Right renal cortex interstitium (tissue), 3 donors: ENCODE results near the gene FSD1. TPM values are rescaled to one million over a fixed set of nuclear protein-coding genes. Genes with fewer than 3 reads are reported as not detected.
"Not testable (repeated sequence)": the region's sequence is repeated elsewhere in the genome, so short reads cannot be mapped to it uniquely, and the experiment has no call there.

Source experiments
- DNase-seq, 3 donors: peaks; one replicate each; pipeline ENCODE4 v3.0.0-alpha.2; 2013; ENCODE audit warnings: low read depth in 3 of 3, low spot score in 2 of 3
- polyA plus RNA-seq, 3 donors: library from polyadenylated mRNA; unstranded; fragments of 120-200 nt; gene quantifications; one replicate each; pipeline ENCODE4 v1.2.1, GENCODE V29; 2013; ENCODE audit not compliant: insufficient read length in 3 of 3

FSD1 gene
- polyA plus RNA-seq, 3 donors = 4.3 to 5.4 (median 5.0) TPM

DNA sequence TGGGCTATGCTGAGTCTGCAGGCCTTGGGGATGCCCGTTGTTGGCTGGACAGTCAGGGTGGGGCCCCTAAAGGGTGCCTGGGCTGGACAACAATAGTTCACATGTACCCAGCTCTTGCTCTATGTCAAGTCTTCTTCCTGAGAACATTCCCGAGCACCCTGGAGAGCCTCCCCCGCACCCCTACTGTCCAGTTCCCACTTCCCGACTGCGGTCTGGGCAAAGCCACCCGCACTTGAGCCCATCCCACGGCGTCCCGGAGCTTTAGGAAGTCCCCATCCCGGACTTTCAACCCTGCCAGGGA, 37.9 kb downstream of the FSD1 start:
- DNase-seq = no peak

DNA sequence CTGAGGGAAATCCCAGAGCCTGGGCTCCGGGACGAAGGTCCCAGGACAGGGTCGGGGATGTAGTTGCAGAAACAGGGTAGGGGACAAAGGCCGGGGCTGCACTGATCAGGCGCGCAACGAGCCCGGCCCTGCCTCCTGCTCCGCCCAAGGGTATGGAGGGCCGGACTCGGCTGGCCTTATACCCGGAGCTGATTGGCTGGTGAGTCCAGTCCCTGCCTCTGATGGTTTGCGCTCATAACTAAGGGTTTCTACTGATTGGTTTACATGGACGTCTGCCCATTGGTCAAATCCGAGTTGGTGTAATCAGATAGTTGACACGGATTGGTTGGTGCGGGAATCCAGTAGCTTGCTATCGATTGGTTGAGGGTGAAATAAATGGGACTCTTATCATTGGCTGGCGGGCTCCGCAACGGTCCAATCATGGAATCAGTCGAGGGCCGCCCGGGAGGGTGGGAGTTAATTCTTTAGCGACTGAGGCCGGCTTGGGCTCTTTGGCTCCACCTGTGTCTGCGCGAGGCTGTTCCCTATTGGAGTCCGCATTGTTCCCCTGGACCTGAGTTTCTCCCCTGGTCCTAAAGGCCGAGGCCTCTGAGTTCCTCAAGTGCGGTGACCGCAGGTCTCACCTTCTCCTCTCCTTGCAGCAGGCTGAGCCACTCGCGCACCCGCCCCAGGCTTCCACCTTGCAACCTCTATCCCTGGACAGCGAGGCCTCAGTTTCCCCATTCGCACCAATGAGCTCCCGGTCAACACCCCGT, 38.4 kb downstream of the FSD1 start:
- peak; percentile 99 to 100 (median 100) for DNase-seq

DNA sequence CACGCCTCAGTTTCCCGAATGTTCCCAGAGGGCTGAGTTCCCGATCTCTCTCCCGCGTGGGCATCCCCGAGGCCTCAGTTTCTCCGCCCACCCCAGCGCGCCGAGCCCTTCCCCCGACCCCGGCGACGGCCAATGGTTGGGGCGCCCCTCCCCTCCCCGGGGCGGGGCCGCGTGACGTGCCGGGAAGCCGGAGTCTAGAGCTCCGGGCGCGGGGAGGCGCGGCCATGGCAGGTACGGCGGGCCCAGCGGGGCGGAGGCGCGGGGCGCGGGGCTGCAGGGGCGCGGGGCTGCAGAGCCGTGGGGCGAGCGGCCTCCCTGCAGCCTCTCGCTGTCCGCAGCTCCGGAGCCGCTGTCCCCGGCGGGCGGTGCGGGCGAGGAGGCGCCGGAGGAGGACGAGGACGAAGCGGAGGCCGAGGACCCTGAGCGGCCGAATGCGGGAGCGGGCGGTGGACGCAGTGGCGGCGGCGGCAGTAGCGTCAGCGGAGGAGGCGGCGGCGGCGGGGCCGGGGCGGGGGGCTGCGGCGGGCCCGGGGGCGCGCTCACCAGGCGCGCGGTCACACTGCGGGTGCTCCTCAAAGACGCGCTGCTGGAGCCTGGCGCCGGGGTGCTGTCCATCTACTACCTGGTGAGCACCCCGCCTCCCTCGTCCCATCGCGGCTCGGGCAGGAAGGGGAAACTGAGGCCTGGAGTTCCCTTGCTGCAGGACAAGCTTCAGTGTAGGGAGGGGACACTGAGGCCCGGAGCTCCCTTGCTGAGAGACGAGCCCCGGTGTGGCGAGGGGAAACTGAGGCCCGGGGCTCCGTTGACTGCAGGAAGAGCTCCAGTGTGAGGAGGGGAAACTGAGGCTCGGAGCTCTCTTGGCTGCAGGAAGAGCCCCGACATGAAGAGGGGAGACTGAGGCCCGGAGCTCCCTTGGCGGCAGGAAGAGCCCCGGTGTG, 39.2 kb downstream of the FSD1 start, which contains the start of gene MPND:
Gene MPND (plus strand): TSS at position 193 of the 938 bp plus-strand sequence. CDS start 32 bp downstream, at position 225.
- DNase-seq = peak in 2 of 3 donors; percentile 76 to 84

DNA sequence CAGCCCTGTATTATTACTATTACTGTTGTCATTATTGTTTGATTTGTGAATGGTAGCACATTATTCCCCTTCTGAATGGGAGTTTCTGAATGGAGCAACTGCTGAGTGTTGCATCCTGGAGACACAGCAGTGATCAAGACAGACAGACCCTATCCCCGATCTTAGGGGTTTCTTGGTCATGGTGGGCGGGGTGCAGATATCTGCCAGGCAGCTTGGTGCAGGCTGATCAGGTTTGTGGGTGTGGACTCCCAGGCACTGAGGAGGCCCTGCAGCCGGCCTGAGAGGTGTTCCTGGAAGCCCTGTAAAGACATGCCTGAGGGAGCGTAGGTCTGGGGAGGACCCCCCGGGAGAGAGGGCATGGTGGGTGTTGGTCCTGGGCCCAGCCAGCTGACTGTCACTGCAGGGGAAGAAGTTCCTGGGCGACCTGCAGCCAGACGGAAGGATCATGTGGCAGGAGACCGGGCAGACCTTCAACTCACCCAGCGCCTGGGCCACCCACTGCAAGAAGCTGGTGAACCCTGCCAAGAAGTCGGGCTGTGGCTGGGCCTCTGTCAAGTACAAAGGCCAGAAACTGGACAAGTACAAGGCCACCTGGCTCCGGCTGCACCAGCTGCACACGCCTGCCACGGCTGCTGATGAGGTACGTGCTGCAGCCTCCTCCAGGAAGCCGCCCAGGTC, 41.1 kb downstream of the FSD1 start:
- no peak for DNase-seq

DNA sequence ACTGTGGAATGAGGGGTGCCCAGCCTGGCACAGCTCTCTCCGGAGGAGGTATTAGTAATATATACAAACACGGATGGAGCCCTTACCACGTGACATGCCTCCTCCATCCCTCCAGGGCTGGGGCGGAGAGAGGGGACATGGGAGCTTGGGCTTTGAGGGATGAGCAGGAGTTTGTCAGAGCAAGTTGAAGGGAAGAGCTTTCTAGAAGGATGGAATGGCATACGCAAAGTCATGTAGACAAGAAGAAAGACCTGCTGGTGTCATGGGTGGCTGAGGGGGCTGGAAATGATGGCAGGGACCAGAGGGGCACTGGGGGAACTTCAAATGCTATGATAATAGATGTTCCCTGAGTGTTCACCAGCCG, 41.6 kb downstream of the FSD1 start:
- no peak for DNase-seq

DNA sequence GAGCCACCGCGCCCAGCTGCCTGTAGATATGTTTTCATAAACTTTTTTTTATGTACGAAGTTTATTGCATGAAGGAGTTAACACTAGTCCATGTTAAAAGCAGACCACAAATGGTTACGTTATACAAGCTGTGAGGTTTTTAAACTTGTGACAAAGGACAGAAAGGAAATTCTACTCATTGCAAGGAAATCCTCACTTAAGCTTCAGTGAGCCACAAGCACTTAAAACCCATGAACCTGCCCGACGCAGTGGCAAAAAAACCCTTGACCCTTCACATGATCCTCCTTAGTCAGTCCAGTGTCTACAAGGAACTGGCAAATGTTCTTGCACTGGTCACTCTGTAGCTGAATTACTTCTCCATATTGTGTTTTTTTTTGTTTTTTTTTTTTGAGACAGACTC, 43.1 kb downstream of the FSD1 start:
- DNase-seq = no peak

DNA sequence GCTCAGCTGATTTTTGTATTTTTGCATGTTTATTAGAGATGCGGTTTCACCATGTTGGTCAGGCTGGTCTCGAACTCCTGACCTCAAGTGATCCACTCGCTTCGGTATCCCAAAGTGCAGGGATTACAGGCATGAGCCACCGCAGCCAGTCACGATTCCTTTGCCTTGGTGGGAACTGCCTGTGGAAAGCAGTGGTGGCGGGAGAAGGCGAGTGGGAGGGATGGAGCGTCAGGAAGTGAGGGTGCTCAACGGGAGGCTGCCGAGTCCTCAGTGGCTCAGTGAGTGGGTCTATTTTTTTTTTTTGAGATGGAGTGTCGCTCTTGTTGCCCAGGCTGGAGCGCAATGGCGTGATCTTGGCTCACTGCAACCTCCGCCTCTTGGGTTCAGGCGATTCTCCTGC, 44.8 kb downstream of the FSD1 start:
- not testable (repeated sequence) for DNase-seq

DNA sequence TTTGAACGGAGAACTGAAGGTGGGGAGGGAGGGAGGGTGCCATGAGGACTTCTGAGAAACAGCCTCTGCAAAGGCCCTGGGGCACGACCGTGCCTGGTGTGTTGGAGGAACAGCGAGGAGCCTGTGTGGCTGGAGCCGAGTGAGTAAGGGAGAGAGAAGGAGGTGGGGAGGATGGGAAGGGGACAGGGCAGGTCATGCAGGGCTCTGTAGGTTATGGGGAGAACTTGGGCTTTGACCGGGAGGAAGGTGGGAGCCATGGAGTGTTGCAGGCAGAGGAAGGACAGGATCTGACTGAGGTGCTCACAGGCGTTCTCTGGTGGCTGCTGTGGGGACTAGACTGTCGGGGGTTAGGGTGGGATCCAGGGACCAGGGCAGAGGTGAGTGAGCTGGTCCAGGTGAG, 45.7 kb downstream of the FSD1 start:
- no peak for DNase-seq

DNA sequence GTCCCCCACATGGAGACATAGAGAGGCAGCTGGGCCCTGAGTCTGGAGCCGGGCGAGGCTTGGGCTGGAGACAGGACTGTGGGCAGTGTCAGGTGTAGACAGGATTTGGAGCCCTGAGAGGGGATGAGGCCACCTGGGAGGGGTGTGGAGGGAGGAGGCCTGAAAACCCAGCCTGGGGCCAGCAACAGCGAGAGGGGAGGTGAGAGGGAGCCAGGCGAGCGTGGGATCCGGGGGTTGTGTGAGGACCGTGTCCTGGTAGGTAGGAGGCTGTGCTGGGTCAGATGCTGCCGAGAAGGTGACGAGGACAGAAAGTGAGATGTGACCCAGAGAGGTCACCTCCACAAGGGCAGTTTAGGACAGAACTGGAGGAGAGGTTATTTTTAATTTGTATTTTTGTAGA, 46.3 kb downstream of the FSD1 start:
- DNase-seq = no peak

DNA sequence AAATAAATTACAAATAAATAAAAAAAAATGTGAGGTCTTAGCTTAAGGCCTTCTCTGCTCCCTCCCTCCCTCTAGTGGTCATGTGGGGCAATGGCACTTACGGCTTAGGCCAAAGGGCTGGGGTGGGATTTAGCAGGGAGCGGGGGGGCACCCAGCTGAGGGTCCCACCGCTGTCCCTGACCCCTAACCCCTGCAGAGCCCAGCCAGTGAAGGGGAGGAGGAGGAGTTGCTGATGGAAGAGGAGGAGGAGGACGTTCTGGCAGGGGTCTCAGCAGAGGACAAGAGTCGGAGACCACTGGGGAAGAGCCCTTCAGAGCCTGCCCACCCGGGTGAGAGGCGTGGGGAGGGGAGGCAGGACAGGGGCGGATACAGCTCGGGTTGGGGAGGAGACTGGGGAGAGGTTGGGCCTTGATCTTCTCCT, 48.3 kb downstream of the FSD1 start:
- no peak for DNase-seq

DNA sequence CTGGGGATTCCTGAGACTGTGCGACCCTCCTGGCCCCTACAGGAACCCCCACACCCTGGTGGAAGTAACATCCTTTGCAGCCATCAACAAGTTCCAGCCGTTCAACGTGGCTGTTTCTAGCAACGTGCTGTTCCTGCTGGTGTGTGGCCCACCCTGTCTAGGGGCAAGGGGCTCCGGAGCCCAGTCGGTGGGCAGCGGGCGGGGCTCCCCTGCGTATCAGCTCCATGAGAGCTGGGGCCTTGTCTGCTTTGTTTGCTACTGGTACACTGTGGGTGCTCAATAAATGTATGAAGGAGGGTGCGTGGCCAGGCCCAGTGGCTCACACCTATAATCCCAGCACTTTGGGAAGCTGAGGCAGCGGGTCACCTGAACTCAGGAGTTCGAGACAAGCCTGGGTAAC, 49.9 kb downstream of the FSD1 start:
- no peak for DNase-seq

DNA sequence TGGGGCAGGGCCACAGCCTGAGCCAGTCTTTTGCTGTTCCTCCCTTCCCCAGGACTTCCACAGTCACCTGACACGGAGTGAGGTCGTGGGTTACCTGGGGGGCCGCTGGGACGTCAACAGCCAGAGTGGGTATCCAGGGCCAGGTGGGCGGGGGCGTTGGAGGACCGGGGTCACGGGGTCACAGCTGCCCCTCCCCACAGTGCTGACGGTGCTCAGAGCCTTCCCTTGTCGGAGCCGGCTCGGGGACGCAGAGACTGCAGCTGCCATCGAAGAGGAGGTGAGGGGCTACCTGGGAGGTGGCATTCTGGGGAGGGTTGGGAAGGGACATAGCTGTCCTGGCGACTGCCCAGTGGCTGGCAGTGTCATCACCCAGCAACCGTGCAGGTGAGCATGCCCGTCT, 50.5 kb downstream of the FSD1 start:
- DNase-seq = no peak

DNA sequence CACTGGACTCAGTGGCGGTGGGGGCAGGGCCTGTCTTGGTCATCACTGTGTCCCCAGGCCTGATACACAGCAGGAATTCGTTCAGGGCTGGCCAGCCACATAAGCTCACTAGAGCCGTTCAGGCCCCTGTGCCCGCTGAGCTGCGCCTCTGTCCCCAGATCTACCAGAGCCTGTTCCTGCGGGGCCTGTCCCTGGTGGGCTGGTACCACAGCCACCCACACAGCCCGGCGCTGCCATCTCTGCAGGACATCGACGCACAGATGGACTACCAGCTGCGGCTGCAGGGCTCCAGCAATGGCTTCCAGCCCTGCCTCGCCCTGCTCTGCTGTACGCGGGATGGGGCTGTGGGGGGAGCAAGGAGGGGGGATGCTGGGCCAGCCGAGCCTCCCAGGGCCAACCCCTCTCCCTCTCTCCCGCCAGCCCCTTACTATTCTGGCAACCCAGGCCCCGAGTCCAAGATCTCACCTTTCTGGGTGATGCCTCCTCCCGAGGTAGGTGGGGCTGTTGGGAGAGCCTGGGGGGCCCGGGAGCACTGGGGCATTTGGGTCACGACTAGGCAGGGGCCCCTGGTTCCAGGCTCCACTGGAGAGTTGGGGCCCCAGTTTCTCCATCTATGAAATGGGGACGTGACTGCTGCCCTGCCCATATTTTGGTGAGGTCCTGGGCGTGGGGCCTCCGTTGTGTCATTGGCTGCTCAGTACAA, 52.8 kb downstream of the FSD1 start:
- DNase-seq = no peak

DNA sequence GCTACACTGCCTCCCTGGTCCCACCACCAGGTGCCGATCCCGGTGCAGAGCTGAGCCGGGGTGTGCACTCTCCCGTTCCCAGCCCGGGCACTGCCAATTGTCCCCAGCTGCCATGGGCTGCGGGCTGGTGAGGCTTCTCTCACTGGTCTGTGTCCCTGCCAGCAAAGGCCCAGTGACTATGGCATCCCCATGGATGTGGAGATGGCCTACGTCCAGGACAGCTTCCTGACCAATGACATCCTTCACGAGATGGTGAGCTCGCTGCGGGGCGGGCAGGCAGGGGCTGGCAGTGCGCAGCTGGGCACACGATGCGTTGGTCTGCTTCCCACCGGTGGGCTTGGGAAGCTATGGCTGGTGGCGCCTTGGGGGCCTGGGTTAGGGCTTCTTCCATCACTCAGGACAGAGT, 53.5 kb downstream of the FSD1 start:
- DNase-seq = no peak

DNA sequence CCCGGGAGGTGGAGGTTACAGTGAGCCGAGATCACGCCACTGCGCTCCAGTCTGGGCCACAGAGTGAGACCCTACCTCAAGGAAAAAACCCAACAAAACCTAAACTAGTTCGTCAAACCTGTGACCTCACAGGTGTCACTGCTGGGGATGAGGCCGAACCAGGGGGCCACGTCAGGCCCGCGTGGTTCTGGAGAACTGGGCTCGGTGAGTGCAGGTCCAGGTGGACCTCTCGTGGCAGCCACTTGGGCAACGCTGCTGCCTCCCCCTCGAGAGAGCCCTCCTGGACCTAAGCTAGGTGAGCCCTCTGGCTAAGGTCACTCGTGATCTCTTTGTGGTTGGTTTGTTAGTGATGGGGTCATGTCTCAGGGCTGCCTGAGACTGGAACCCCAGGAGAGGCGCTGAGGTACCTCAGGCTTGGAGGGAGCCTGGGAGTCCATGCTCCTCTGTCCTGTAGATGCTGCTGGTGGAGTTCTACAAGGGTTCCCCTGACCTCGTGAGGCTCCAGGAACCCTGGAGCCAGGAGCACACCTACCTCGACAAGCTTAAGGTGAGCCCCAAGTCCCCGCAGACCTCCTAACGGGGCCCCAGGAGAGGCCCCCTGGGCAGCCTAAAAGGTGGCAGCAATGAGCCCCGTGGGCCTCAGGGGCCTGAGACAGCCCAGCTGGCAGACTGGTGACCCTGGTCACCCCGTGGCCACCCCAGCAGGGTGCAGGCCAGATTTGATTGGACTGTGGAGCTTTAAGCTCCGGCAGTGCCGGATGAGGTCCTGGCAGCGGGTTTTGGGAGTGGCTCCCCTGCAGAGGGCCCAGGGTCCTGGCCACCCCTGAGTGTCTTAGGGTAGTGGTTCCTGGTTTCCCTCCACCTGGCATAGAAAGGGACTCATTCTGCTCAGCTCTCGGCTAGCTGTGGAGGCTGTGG, 54.6 kb downstream of the FSD1 start:
- DNase-seq = no peak

DNA sequence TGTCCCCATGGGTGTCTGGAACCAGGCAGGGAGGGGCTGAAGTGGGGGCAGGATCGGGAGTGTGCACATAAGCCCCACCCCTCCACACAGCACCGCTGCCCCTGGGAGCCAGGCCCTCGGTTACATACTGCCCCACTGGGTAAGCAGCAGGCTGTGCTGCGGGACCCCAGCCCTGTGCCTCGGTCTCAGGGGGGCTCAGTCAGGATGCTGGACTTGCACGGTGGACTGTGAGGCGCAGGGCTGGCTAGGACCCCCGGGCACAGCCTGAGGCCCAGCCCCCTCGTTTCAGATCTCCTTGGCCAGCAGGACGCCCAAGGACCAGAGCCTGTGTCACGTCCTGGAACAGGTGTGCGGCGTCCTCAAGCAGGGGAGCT, 55.2 kb downstream of the FSD1 start:
- no peak for DNase-seq

DNA sequence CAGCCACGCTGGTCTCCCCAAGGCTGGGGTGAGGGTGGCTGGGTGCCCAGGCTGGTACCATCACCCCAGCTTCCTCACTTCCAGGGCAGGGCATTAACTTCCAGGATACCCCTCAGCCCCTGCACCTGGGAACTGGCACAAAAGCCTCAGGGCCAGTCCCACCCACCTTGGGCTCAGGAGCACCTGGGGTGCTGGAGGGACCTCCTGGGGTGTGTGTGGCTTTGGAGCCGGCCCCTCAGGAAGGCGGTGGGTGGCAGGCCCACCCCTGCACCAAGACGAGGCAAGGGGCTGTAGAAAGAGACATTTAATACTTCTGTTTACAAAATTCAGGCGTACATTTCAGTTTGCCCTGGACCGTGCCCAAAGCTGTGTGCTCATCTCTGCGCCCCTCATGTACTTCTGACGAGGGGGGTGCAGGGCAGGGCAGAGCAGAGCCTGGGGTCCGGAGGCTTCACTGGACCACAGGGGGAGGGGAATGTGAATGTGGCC, 55.7 kb downstream of the FSD1 start:
- no peak for DNase-seq

DNA sequence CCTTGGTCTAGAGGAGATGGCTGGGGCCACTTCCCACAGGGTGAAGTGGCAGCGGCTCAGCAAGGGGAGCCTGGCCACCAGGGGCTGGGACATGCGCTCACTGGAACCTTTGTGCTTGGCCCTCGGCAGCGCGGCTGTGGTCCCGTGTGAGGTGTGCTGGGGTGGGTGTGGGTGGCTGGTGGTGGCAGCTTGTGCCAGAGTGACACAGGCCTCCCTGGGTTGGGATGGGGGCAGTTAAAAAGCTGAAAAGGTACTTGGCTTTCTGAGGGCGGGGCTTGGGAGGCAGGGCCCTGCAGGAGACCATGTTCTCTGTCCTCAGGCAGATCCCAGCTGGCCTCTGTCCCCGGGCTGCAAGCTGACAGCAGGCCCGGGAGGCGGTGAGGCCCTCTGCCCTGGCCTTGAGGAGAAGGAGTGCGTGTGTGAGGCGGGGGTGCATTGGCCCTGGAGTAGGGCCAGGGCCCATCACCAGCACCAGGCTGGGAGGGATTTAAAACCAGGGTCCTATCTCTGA, 56.3 kb downstream of the FSD1 start:
- no peak for DNase-seq
